ENCODE results near the gene PEX10. TPM values are rescaled to one million over a fixed set of nuclear protein-coding genes. Genes with fewer than 3 reads are reported as not detected.

Gene PEX10
- total RNA-seq, 1 experiment from 2014 or later = 21.9 TPM

GRCh38 chr1:2438038-2438437, 25.7 kb upstream of the PEX10 start:
- ChIA-PET POLR2A (no interaction called here), CTCF (no interaction called here)
- no TSS peak for BruUV-seq (replicated peaks)
- no peaks in the 10 kb centered on the region for H3K36me3 Mint-ChIP-seq (ENCODE audit: insufficient read depth, unreplicated experiment)
- peaks cover 3% of the 10 kb centered on the region; the same call in 1 of the 2 replicates for H3K27me3 ChIP-seq (replicated peaks; ENCODE audit: control insufficient read depth, insufficient read depth, low read length)
- no peak overlapping the region for H3K4me3 ChIP-seq (ENCODE audit: low read depth, low read length)
- H3K36me3 ChIP-seq (ENCODE audit: control insufficient read depth, insufficient read depth, low read length) = no peaks in the 10 kb centered on the region
- H3K9me3 ChIP-seq = no peaks in the 10 kb centered on the region
- no peaks in the 10 kb centered on the region for H3K4me1 Mint-ChIP-seq (ENCODE audit: low read depth, unreplicated experiment)
- TF ChIP-seq, protein P1, sequence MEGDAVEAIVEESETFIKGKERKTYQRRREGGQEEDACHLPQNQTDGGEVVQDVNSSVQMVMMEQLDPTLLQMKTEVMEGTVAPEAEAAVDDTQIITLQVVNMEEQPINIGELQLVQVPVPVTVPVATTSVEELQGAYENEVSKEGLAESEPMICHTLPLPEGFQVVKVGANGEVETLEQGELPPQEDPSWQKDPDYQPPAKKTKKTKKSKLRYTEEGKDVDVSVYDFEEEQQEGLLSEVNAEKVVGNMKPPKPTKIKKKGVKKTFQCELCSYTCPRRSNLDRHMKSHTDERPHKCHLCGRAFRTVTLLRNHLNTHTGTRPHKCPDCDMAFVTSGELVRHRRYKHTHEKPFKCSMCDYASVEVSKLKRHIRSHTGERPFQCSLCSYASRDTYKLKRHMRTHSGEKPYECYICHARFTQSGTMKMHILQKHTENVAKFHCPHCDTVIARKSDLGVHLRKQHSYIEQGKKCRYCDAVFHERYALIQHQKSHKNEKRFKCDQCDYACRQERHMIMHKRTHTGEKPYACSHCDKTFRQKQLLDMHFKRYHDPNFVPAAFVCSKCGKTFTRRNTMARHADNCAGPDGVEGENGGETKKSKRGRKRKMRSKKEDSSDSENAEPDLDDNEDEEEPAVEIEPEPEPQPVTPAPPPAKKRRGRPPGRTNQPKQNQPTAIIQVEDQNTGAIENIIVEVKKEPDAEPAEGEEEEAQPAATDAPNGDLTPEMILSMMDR (IDR thresholded peaks at IDR 0.05; ENCODE audit: insufficient read depth in 1 of 2, low read depth in 1 of 2, low read length in 1 of 2, severe bottlenecking in 1 of 2, unreplicated experiment in 1 of 2) = no peak
- H3K4me1 ChIP-seq = no peaks in the 10 kb centered on the region
- no peak overlapping the region for H3K27ac Mint-ChIP-seq (ENCODE audit: unreplicated experiment)
- H3K9me3 Mint-ChIP-seq (ENCODE audit: unreplicated experiment) = no peaks in the 10 kb centered on the region
- no peak for DNase-seq
- peaks cover 12% of the 10 kb centered on the region for H3K27me3 Mint-ChIP-seq (ENCODE audit: insufficient read depth, unreplicated experiment)
- H3K4me3 Mint-ChIP-seq (ENCODE audit: unreplicated experiment) = no peak overlapping the region
- intact Hi-C loops (cut with micrococcal nuclease; ENCODE audit: unreplicated experiment) = no loop called here

DNA sequence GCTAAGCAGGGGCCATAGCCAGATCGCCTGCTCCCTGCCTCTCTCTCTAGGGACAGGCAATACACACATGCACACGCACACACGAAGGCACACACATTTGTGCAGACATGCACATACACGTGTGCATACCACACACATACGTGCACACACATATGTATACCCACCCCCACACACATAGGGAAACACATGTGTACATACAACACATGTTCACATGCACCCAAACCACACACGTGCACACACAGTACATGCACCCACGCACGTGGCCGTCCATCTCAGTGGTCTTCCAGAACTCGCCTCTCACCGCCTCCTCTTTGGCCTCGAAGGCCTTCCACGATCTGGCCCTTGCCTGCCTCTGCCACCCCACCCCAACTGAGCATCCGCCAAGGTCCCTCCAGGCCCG, 25.3 kb upstream of the PEX10 start:
- no peaks in the 10 kb centered on the region for H3K9me3 ChIP-seq
- no peaks in the 10 kb centered on the region for H3K4me1 ChIP-seq
- 0 out of 2 replicates have a peak, but pooled peaks cover 1% of the 10 kb centered on the region for H3K27me3 ChIP-seq (replicated peaks; ENCODE audit: control insufficient read depth, insufficient read depth, low read length)
- Mint-ChIP-seq H3K27ac (ENCODE audit: unreplicated experiment) (no peak overlapping the region), H3K36me3 (ENCODE audit: insufficient read depth, unreplicated experiment) (no peaks in the 10 kb centered on the region), H3K9me3 (ENCODE audit: unreplicated experiment) (no peaks in the 10 kb centered on the region), H3K27me3 (ENCODE audit: insufficient read depth, unreplicated experiment) (peaks cover 12% of the 10 kb centered on the region), H3K4me1 (ENCODE audit: low read depth, unreplicated experiment) (no peaks in the 10 kb centered on the region), H3K4me3 (ENCODE audit: unreplicated experiment) (no peak overlapping the region)
- no peaks in the 10 kb centered on the region for H3K36me3 ChIP-seq (ENCODE audit: control insufficient read depth, insufficient read depth, low read length)
- POLR2A ChIA-PET = no interaction called here
- BruUV-seq (replicated peaks) = no TSS peak
- TF ChIP-seq, protein P1 (IDR thresholded peaks at IDR 0.05; ENCODE audit: insufficient read depth in 1 of 2, low read depth in 1 of 2, low read length in 1 of 2, severe bottlenecking in 1 of 2, unreplicated experiment in 1 of 2) = no peak
- no peak for DNase-seq
- intact Hi-C loops (cut with micrococcal nuclease; ENCODE audit: unreplicated experiment) = no loop called here
- no peak overlapping the region for H3K4me3 ChIP-seq (ENCODE audit: low read depth, low read length)
- CTCF ChIA-PET = no interaction called here

- ChIA-PET POLR2A (no interaction called here), CTCF (no interaction called here)
- H3K9me3 ChIP-seq = no peaks in the 10 kb centered on the region
- TF ChIP-seq, protein P1 (IDR thresholded peaks at IDR 0.05; ENCODE audit: insufficient read depth in 1 of 2, low read depth in 1 of 2, low read length in 1 of 2, severe bottlenecking in 1 of 2, unreplicated experiment in 1 of 2) = no peak
- Mint-ChIP-seq H3K27ac (ENCODE audit: unreplicated experiment) (no peak overlapping the region), H3K4me3 (ENCODE audit: unreplicated experiment) (no peak overlapping the region), H3K27me3 (ENCODE audit: insufficient read depth, unreplicated experiment) (peaks cover 12% of the 10 kb centered on the region), H3K4me1 (ENCODE audit: low read depth, unreplicated experiment) (no peaks in the 10 kb centered on the region), H3K36me3 (ENCODE audit: insufficient read depth, unreplicated experiment) (no peaks in the 10 kb centered on the region), H3K9me3 (ENCODE audit: unreplicated experiment) (no peaks in the 10 kb centered on the region)
- BruUV-seq (replicated peaks) = no TSS peak
- H3K4me1 ChIP-seq = no peaks in the 10 kb centered on the region
- no peak for DNase-seq
- H3K27me3 ChIP-seq (replicated peaks; ENCODE audit: control insufficient read depth, insufficient read depth, low read length) = no peaks in the 10 kb centered on the region
- H3K36me3 ChIP-seq (ENCODE audit: control insufficient read depth, insufficient read depth, low read length) = no peaks in the 10 kb centered on the region
- no peak overlapping the region for H3K4me3 ChIP-seq (ENCODE audit: low read depth, low read length)
- intact Hi-C loops (cut with micrococcal nuclease; ENCODE audit: unreplicated experiment) = no loop called here
Observed at GRCh38 chr1:2436876-2437275, 24.5 kb upstream of the PEX10 start.
